Activated CD4-positive, alpha-beta T cell treated with anti-CD3 and anti-CD28 coated beads, Interleukin-2, amount 50 U/mL, for 1 hour (primary cell): ENCODE measurements around the gene HMX1.

ENCODE experiments used
- DNase-seq: peaks from one replicate; pipeline ENCODE4 v3.0.0-alpha.2; 2020

Gene HMX1

GRCh38 chr4:8891646-8892555, 20.3 kb upstream of the HMX1 start:
- DNase-seq, result no peak

GRCh38 chr4:8891255-8891645, 19.6 kb upstream of the HMX1 start:
- no peak for DNase-seq

- DNase-seq, result no peak
Measured at GRCh38 chr4:8888856-8889255, 17.2 kb upstream of the HMX1 start.

- DNase-seq, result no peak
Measured at GRCh38 chr4:8886612-8887406, 15.2 kb upstream of the HMX1 start.

- no peak for DNase-seq
Measured at GRCh38 chr4:8882239-8882638, 10.6 kb upstream of the HMX1 start.

- no peak for DNase-seq
Measured at GRCh38 chr4:8880851-8881250, 9.2 kb upstream of the HMX1 start.

- DNase-seq, result no peak
Measured at GRCh38 chr4:8879574-8879973, 7.9 kb upstream of the HMX1 start.

GRCh38 chr4:8878421-8878820, 6.8 kb upstream of the HMX1 start:
- no peak for DNase-seq

- DNase-seq, result no peak
Measured at GRCh38 chr4:8877780-8878040, 6.1 kb upstream of the HMX1 start.

GRCh38 chr4:8876982-8877779, 5.5 kb upstream of the HMX1 start:
- DNase-seq, result no peak

- DNase-seq, result no peak
Measured at GRCh38 chr4:8874896-8875680, 3.4 kb upstream of the HMX1 start.

- no peak for DNase-seq
Measured at GRCh38 chr4:8874003-8874895, 2.6 kb upstream of the HMX1 start.

- DNase-seq, result no peak
Measured at GRCh38 chr4:8872402-8873291, 1.0 kb upstream of the HMX1 start.

GRCh38 chr4:8870647-8871416, 807 bp downstream of the HMX1 start:
- DNase-seq, result no peak

- no peak for DNase-seq
Measured at GRCh38 chr4:8869898-8870646, 1.6 kb downstream of the HMX1 start.

- DNase-seq, result no peak
Measured at GRCh38 chr4:8869002-8869897, 2.4 kb downstream of the HMX1 start.

- DNase-seq, result no peak
Measured at GRCh38 chr4:8868321-8869001, 3.2 kb downstream of the HMX1 start.
